ENCODE measurements around the gene CLSTN1. TPM values are rescaled to one million over a fixed set of nuclear protein-coding genes. Genes with fewer than 3 reads are reported as not detected.

The CLSTN1 gene
- total RNA-seq, 1 experiment from 2014 or later = 144 TPM

GRCh38 chr1:9853249-9853595 is 29.5 kb upstream of the CLSTN1 start:
- in situ Hi-C loops (cut with HindIII; ENCODE audit: low pct_unique_long_range_greater_than_20kb, low sequenced_read_pairs) = no loop called here
- DNase-seq (ENCODE audit: low read depth) = no peak

GRCh38 chr1:9852410-9853248 is 28.9 kb upstream of the CLSTN1 start:
- in situ Hi-C loops (cut with HindIII; ENCODE audit: low pct_unique_long_range_greater_than_20kb, low sequenced_read_pairs) = no loop called here
- DNase-seq (ENCODE audit: low read depth) = no peak

- in situ Hi-C loops (cut with HindIII; ENCODE audit: low pct_unique_long_range_greater_than_20kb, low sequenced_read_pairs) = no loop called here
- no peak for DNase-seq (ENCODE audit: low read depth)
These were observed 28.2 kb upstream of the CLSTN1 start for GRCh38 chr1:9852004-9852403.

GRCh38 chr1:9850442-9851162 is 26.8 kb upstream of the CLSTN1 start:
- in situ Hi-C loops (cut with HindIII; ENCODE audit: low pct_unique_long_range_greater_than_20kb, low sequenced_read_pairs) = no loop called here
- no peak for DNase-seq (ENCODE audit: low read depth)

GRCh38 chr1:9849691-9850441 is 26.1 kb upstream of the CLSTN1 start:
- DNase-seq (ENCODE audit: low read depth) = no peak
- in situ Hi-C loops (cut with HindIII; ENCODE audit: low pct_unique_long_range_greater_than_20kb, low sequenced_read_pairs) = no loop called here

GRCh38 chr1:9848022-9848421 is 24.3 kb upstream of the CLSTN1 start:
- in situ Hi-C loops (cut with HindIII; ENCODE audit: low pct_unique_long_range_greater_than_20kb, low sequenced_read_pairs) = no loop called here
- DNase-seq (ENCODE audit: low read depth) = no peak

GRCh38 chr1:9847269-9847668 is 23.5 kb upstream of the CLSTN1 start:
- DNase-seq (ENCODE audit: low read depth) = no peak
- in situ Hi-C loops (cut with HindIII; ENCODE audit: low pct_unique_long_range_greater_than_20kb, low sequenced_read_pairs) = no loop called here

- no peak for DNase-seq (ENCODE audit: low read depth)
- in situ Hi-C loops (cut with HindIII; ENCODE audit: low pct_unique_long_range_greater_than_20kb, low sequenced_read_pairs) = no loop called here
These were observed 22.9 kb upstream of the CLSTN1 start for GRCh38 chr1:9846611-9847171.

- DNase-seq (ENCODE audit: low read depth) = no peak
- in situ Hi-C loops (cut with HindIII; ENCODE audit: low pct_unique_long_range_greater_than_20kb, low sequenced_read_pairs) = no loop called here
These were observed 22.1 kb upstream of the CLSTN1 start for GRCh38 chr1:9845914-9846313.

GRCh38 chr1:9844756-9845155 is 21.0 kb upstream of the CLSTN1 start:
- DNase-seq (ENCODE audit: low read depth) = no peak
- in situ Hi-C loops (cut with HindIII; ENCODE audit: low pct_unique_long_range_greater_than_20kb, low sequenced_read_pairs) = no loop called here

- DNase-seq (ENCODE audit: low read depth) = no peak
- in situ Hi-C loops (cut with HindIII; ENCODE audit: low pct_unique_long_range_greater_than_20kb, low sequenced_read_pairs) = no loop called here
These were observed 20.3 kb upstream of the CLSTN1 start for GRCh38 chr1:9844106-9844505.

- in situ Hi-C loops (cut with HindIII; ENCODE audit: low pct_unique_long_range_greater_than_20kb, low sequenced_read_pairs) = no loop called here
- no peak for DNase-seq (ENCODE audit: low read depth)
These were observed 19.8 kb upstream of the CLSTN1 start for GRCh38 chr1:9843576-9843945.

GRCh38 chr1:9842781-9843575 is 19.2 kb upstream of the CLSTN1 start:
- in situ Hi-C loops (cut with HindIII; ENCODE audit: low pct_unique_long_range_greater_than_20kb, low sequenced_read_pairs) = no loop called here
- DNase-seq (ENCODE audit: low read depth) = no peak

GRCh38 chr1:9842073-9842711 is 18.4 kb upstream of the CLSTN1 start:
- in situ Hi-C loops (cut with HindIII; ENCODE audit: low pct_unique_long_range_greater_than_20kb, low sequenced_read_pairs) = no loop called here
- DNase-seq (ENCODE audit: low read depth) = no peak

GRCh38 chr1:9841460-9841859 is 17.7 kb upstream of the CLSTN1 start:
- DNase-seq (ENCODE audit: low read depth) = no peak
- in situ Hi-C loops (cut with HindIII; ENCODE audit: low pct_unique_long_range_greater_than_20kb, low sequenced_read_pairs) = no loop called here

- in situ Hi-C loops (cut with HindIII; ENCODE audit: low pct_unique_long_range_greater_than_20kb, low sequenced_read_pairs) = no loop called here
These were observed 16.4 kb upstream of the CLSTN1 start for GRCh38 chr1:9840176-9840575.

GRCh38 chr1:9838946-9839345 is 15.2 kb upstream of the CLSTN1 start:
- in situ Hi-C loops (cut with HindIII; ENCODE audit: low pct_unique_long_range_greater_than_20kb, low sequenced_read_pairs) = no loop called here
- DNase-seq (ENCODE audit: low read depth) = no peak

More at GRCh38 chr1:9840176-9840575, 16.4 kb upstream of the CLSTN1 start:
- no peak for DNase-seq (ENCODE audit: low read depth)

- DNase-seq (ENCODE audit: low read depth) = no peak
- in situ Hi-C loops (cut with HindIII; ENCODE audit: low pct_unique_long_range_greater_than_20kb, low sequenced_read_pairs) = no loop called here
These were observed 12.8 kb upstream of the CLSTN1 start for GRCh38 chr1:9836632-9836960.

Measured in Caki2 (cell line).